ENCODE results near the gene CR1L.
A peak's percentile ranks its signal among the peaks of the same experiment; 100 is the strongest.
"Not testable (repeated sequence)": the region's sequence is repeated elsewhere in the genome, so short reads cannot be mapped to it uniquely, and the experiment has no call there.

Gene CR1L

DNA sequence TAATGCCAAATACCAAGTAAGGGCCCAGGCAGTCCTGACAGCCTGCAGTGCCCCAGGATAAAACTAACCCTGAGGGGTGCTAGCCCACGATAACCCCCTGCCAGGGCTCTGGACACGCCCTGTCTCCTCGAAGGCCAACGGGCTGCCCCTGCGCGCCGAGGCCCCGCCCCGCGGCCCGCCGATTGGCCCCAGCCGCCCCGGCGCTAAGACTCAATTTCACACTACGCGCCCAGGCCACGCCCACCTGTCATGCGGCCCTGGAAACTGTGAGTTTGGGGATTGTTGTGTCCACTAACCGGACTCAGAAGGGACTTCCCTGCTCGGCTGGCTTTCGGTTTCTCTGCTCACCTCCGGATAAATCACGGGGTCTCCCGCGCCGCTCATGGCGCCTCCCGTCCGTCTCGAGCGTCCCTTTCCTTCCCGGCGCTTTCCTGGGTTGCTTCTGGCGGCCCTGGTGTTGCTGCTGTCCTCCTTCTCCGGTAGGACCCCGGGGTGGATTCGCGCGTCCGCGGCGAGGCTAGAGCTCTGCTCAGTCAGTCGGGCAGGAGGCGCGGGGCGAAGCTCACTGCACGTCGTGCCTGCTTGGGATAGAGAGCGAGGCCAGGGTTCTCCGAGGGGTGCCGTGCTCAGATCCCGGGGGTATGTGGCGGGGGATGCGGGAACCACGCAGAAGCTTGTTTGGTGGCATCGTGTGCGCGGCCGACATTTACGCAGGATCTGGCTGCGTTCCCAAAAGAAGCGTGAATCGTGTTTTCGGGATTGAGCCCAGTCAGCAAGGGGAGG, at the start of gene CR1L:
Gene CR1L, plus strand, starts transcription at position 282 of the 783 bp plus-strand sequence. Its CDS starts 101 bp downstream, at position 383.
- DNase-seq (ENCODE audit: low read depth), result peak; percentile 37

DNA sequence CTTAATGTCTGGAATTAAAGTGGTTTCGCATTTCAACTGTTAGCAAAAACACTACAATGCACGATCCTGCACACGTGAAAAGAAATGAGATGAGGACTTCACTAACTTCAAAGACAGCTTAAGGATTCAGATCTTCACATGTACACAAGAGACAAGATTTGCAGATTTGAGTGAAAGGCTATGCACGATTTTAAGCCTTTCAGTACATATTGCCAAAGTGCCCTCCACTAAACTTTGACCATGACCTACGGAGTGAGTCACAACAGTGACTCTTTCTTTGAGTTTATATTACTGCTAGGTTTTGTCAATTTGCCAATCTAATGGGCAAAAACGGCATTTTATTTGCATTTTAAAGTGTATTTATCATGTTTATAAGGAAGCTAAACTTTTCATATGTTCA, 41.2 kb upstream of the CR1L start:
- DNase-seq (ENCODE audit: low read depth), result no peak

DNA sequence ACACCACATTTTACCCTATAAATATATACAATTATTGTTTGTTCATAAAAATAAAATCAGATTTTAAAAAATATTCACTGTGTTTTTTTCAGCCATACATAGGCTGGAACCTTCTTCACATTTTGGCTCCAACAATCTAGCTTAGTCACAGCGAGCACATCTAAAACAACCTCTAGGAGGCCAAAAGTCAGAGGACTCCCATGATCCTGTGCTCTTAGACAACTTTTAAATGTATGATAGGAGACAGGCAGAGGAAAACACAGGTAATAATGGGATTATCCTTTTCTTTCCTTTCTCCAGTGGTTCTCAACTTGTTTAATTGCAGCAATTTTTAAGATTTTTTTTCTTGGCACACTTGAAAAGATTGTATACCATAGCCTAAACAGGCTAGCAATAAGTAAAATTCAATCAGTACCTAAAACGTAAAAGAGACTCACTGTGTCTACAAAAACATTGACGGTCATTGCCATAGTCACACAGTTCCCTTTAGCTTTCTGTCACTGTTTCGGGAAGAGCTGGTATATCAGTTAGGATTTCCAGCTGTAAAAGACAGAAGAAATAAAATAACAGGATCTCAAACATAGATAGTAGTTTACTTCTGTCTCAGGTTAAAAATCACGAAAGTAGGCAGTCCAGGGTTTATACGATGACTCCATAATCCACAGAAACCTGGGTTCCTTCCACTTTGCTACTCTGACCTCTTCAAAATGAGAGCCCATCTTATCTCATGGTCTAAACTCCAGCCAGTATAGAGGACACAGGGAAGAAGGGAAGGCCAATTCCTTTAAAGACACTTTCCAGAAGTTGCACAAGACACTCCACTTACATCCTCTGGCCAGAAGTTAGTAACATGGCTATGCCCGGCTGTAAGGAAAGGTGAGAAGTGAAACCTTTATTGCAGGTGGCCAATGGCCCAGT, 39.2 kb upstream of the CR1L start:
- DNase-seq (ENCODE audit: low read depth), result no peak

DNA sequence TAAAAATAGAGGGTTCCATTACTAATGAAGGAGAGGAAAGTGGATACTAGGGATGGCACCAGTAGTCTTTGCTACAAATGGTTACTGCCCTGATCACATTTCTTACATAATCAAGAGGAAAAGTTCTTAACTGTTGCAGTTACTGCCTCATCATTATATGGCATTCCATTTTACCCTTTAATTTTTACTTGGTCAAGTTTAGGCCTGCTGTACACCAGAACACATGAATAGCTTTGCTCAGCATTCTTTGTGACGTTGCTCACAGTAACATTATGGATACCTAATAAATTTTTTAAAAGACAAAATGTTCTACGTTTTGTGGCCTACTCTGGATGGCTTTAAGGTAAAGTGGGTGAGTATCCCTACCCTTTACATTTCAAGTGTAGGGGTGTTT, 38.6 kb upstream of the CR1L start:
- DNase-seq (ENCODE audit: low read depth), result no peak

DNA sequence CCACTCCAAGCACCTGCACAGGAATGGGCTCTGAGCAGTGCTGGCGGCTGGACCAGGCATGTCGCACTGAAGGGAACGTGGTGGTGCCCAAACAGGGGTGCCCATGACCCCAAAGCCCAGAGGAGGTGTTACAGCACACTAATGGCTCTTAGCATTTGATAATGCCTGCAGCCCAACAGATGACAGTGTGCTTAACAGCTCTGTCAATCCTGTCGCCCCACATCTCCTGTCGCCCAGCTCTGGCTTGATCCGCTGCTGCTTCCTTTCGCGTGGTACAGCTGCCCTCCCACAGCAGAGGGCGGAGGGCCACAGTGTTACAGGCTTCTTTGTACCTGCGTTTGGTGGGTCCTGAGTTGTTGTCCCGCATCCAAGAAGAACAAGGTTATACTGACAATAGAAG, 32.2 kb upstream of the CR1L start:
- DNase-seq (ENCODE audit: low read depth), result no peak

DNA sequence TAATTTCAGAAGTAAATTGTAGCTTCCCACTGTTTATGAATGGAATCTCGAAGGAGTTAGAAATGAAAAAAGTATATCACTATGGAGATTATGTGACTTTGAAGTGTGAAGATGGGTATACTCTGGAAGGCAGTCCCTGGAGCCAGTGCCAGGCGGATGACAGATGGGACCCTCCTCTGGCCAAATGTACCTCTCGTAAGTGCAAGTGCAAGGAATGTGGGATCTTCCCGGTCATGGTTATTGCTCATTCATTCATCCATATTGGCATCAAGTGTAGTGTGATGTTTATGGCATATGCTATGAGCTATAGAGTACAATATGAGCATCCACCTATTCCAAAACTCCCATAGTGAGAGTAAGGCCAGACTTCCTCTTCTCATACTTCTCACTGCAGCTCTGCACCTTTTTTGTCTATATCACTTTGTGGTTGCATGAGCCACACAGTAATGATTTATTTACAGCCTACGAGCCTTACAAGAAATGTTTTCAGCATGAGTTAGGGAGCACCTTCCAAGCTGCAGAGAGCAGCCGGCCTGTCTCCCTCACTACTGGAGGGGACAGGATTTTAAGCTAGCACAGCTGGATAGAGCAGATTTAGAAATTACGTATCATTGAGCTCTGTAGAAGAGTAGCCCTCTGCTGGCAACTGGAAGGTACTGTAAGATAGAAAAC, 24.9 kb upstream of the CR1L start:
- no peak for DNase-seq (ENCODE audit: low read depth)

DNA sequence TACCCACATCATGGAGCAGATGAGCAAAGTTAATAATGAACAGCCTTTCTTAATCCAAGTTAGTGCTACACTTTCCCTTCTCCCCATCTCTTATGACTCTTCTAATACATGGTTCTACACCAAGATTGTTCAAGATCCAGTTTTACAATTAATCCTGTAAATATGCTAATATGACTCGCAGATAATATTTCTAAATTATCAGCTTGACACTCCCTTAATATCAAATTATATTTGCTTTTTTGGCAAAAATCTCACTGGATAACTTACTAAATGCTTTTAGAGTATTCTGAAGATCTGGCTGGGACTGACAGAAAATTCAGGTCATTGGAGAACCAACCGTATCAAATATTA, 24.4 kb upstream of the CR1L start:
- DNase-seq (ENCODE audit: low read depth), result no peak

DNA sequence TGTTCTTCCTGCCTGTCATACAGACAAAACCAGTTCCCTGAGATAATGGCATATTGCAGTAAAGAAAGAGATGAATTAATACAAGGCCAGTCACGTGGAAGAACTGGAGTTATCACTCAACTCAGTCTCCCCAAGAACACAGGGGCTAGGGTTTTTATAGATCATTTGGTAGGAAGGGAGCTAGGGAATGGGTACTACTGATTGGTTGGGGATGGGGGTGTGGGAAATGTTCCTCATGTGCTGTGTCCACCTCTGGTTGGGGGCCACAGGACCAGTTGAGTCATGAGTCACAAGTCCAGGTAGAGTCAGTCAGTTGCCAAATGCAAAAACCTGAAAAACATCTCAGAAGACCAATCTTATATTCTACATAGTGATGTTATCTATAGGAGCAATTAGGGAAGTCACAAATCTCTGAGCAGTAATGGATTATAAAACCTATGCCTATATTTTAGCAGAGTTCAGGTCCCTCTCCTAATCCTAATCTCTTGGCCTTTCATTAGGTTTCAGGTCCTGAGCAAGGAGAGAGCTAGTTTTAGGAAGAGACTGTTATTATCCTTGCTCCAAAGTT, 19.3 kb upstream of the CR1L start:
- DNase-seq (ENCODE audit: low read depth), result not testable (repeated sequence)

DNA sequence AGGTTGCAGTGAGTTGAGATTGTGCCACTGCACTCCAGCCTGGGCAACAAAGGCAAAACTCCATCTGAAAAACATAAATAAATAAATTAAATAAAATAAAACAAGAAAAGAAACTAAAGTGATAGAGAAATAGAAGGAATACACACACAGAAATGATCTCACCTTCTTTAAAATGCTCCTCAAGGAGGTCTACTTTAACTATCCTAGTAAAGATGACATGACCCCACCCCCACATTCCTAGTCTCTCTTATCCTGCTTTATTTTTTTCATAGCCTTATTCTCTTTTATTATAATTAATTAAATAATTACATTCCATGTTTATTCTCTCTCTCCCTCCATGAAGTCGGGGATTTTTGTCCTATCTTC, 18.0 kb upstream of the CR1L start:
- DNase-seq (ENCODE audit: low read depth), result no peak

DNA sequence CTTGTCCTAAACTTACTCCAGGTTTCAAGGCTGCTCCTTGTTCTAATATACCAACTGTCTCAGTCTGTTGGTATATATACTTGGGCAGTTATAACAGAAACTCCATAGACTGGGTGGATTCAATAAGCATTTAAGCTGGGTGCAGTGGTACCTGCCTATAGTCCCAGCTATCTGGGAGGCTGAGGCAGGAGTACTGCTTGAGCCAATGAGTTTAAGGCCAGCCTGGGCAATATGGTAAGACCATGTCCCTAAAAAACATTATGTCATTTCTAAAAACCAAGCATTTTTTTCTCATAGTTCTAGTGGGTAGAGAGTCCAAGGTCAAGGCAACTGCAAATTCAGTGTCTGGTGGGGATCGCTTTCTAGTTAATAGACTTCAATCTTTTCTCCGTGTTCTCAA, 17.4 kb upstream of the CR1L start:
- DNase-seq (ENCODE audit: low read depth), result no peak

DNA sequence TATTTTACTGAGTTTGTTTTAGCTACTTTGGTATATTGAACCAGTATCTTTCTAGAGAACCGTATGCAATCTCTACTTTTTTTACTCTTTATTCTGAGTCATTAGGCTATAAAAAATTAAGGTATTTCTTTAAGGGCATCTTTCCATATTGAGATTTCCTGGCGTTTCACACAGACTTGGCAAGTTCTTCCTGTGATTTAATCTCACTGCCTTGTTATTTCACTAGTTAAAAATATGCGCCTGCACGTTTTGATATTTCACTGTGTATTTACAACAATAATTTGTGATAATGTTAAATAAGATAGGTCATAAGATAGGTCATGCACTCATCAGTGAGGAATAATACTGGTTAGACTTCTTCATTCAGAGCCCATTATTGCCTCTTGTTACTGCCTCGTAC, 16.2 kb upstream of the CR1L start:
- DNase-seq (ENCODE audit: low read depth), result no peak

DNA sequence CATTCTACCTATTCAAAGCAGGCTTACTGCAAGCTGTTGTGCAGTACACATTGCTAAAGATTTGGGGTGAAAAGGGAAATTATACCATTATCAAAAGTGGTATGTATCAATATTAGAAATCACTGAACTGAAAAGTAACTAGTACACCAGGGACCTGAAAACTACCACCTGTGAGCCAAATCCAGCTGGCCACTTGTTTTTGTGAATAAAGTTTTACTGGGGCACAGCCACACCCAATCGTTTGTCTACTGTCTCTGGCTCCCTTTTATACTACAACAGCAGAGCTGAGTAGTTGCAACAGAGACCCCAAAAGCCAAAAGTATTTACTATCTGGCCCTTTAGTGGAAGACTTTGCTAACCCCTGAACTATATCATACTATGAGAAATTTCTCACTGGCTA, 13.8 kb upstream of the CR1L start:
- DNase-seq (ENCODE audit: low read depth), result no peak

DNA sequence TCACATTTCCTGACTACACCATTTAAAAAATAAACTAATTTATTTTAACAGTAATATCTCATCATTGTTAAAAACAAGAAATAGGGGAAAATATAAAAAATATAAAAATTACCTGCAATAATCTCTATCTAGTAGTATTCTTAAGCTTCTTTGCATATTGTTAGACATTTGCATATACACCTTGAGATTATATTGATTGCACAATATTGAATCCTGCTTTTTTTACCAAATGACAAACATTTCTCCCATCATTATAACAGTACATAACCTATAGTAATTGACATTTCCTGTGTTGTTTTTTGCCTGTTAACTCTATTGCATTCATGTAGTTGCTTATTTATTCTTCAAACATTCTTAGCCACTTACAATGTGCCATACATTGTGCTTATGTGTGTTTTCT, 11.7 kb upstream of the CR1L start:
- no peak for DNase-seq (ENCODE audit: low read depth)

DNA sequence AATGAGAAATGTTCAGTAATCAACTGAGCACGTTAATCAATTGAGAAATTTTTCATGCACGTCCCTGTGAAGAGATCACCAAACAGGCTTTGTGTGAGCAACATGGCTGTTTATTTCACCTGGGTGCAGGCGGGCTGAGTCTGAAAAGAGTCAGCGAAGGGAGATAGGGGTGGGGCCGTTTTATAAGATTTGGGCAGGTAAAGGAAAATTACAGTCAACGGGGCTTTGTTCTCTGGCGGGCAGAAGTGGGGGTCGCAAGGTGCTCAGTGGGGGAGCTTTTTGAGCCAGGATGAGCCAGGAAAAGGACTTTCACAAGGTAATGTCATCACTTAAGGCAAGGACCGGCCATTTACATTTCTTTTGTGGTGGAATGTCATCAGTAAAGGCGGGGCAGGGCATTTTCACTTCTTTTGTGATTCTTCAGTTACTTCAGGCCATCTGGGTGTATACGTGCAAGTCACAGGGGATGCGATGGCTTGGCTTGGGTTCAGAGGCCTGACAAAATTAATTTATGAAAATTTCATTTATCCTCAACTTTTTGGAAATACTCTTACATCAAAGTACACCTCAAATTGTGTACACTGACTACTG, 11.1 kb upstream of the CR1L start:
- not testable (repeated sequence) for DNase-seq (ENCODE audit: low read depth)

DNA sequence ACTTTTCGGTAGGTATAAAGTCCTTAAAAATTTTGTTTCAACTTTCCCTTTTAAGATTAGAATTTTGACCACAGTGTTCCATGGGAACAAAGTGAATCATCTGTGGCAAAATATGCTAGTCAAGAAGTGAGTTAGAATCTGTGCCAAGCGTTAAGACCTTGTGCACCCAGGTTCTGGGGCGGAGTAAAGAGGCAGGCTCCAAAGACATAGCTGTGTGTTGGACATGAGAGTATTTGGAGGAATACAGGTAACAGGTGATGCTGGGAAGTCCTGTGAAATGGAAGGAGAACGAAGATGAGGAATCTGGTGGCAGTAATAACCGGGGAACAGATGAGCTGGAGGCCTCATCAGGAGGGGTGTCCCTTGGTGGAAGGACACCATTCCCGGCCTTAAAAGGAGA, 10.6 kb upstream of the CR1L start:
- DNase-seq (ENCODE audit: low read depth), result not testable (repeated sequence)

DNA sequence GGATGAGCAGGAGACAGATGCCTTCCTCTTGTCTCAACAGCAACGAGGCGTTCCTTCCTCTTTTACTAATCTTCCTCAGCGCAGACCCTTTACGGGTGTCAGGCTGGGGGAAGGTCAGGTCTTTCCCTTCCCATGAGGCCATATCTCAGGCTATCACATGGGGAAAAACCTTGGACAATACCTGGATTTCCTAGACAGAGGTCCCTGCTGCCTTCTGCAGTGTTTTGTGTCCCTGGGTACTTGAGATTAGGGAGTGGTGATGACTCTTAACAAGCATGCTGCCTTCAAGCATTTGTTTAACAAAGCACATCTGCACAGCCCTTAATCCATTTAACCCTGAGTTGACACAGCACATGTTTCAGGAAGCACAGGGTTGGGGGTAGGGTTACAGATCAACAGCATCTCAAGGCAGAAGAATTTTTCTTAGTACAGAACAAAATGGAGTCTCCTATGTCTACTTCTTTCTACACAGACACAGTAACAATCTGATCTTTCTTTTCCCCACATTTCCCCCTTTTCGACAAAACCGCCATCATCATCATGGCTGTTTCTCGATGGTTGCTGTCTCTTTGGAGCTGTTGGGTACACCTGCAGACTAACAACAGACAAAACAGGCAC, 9.3 kb upstream of the CR1L start:
- not testable (repeated sequence) for DNase-seq (ENCODE audit: low read depth)

DNA sequence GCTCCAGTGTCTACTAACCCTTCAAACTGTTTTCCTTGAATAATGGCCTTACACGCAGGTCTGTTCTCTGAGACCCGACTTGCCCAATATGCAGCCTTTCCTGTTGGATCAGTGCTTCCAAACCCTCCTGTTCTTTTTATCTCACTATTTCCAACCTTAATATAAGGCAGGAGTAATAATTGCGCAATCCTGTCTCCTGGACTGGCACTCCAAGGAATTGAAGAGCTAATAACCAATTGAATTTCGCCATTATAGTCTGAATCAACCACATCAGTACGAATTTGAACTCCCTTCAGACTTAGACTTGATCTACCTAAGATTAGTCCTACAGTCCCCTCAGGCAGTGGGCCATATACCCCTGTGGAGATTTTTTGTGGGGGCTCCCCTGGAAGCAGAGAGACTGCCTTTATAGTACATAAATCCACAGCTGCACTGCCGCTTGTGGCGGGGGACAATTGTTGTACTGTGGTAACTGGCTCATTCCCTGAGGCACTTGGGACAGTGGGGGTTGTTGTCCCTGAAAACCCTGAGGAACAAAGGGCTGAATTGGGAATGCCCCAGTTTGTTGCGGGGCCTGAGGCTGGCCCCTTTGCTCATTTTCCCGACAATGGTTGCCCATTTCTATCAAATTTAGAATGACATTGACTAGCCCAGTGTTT, 6.3 kb upstream of the CR1L start:
- DNase-seq (ENCODE audit: low read depth), result not testable (repeated sequence)

DNA sequence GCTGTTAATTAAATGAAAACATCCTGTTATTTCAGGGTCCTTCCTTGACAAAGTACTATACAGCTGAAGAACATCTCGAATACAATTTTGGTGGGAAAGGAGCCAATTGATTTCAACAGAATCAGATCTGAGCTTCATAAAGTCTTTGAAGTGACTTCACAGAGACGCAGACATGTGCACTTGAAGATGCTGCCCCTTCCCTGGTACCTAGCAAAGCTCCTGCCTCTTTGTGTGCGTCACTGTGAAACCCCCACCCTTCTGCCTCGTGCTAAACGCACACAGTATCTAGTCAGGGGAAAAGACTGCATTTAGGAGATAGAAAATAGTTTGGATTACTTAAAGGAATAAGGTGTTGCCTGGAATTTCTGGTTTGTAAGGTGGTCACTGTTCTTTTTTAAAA, 5.6 kb upstream of the CR1L start:
- not testable (repeated sequence) for DNase-seq (ENCODE audit: low read depth)

DNA sequence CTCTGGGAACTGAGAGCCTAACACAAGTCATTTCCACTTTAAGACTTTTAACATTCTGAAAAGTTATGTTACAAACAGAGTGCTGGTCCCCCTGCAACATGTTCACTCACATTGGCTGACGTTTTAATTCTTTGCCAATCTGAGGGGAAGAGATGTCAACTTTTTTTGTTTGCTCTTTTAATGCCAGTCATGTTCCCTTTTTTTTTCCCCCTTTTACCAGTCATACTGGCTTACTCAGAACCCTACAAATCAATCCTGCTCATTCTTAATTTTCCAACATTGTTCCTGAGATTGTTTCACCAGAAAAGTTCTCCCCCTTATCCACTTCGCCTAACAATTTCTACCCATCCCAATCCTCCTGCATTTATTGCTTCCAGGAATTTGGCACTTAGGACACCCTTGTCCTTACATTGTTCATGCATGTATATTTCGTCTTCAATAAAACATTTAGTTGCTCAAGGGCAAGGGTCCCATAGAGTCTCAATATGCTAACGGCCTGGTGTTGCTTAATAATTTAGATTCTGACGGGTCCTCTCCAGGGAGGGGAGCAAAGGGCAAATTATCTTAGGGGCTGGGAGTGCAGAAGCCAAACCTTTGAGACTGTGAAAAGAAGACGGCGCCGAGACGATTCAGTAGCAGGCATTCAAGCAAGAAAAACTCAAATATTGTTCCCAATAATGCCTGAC, 624 bp upstream of the CR1L start:
- DNase-seq (ENCODE audit: low read depth), result no peak

DNA sequence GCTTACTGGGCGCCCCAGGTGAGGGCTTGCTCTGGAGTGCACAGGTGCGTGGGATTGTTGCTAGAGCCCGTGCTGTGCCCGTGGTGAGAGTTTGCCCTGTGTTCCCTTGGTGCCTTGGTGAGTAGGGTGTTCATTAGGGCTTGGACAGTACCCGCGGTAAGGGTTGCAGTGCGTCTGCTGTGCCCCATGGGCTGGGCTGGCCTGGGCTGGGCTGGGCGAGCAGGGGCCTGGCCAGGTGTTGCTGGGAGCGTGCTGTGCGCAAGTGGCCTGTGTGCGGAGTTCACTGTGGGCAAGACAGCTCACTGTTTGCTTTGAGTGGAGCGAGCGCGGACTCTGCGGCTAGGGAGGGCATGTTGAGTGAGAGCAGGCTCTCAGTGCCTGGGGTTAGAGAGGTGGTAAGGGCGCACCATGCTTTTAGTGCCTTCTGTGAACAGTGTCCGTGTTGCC, 725 bp downstream of the CR1L start:
- no peak for DNase-seq (ENCODE audit: low read depth)
